Smooth muscle cell (in vitro differentiated cells): Measurements from ENCODE around the gene IGF2BP3. TPM values are rescaled to one million over a fixed set of nuclear protein-coding genes. Genes with fewer than 3 reads are reported as not detected.

Experiments
- DNase-seq: peaks from one replicate; lab custom pipeline; 2025; ENCODE audit not compliant: unreplicated experiment; lab: John Stamatoyannopoulos, UW
- H2AFZ ChIP-seq: fragments of 200-600 bp; sonication (generic); 2 replicates; pipeline ENCODE4 v1.6.0; 2016; ENCODE audit warnings: antibody characterized with exemption, low read depth, mild to moderate bottlenecking
- H3F3A ChIP-seq: fragments of 200-600 bp; sonication (generic); 2 replicates; pipeline ENCODE4 v1.6.0; 2017; ENCODE audit warnings: antibody characterized with exemption, low read depth
- H3K27ac ChIP-seq: fragments of 200-600 bp; sonication (generic); 2 replicates; pipeline ENCODE4 v1.5.1; 2016; ENCODE audit warnings: low read depth, mild to moderate bottlenecking
- H3K27me3 ChIP-seq: fragments of 200-600 bp; sonication (generic); 2 replicates; pipeline ENCODE4 v1.6.1; 2016; ENCODE audit warnings: low read depth, mild to moderate bottlenecking
- H3K36me3 ChIP-seq: fragments of 200-600 bp; sonication (generic); 2 replicates; pipeline ENCODE4 v1.5.1; 2016; ENCODE audit warnings: low read depth
- H3K4me1 ChIP-seq: fragments of 200-600 bp; sonication (generic); 2 replicates; pipeline ENCODE4 v1.5.1; 2016; ENCODE audit warnings: low read depth
- H3K4me2 ChIP-seq: fragments of 200-600 bp; sonication (generic); 2 replicates; pipeline ENCODE4 v1.6.0; 2016; ENCODE audit warnings: mild to moderate bottlenecking
- H3K4me3 ChIP-seq: fragments of 200-600 bp; sonication (generic); 2 replicates; pipeline ENCODE4 v1.5.1; 2016; ENCODE audit warnings: mild to moderate bottlenecking
- H3K79me2 ChIP-seq: fragments of 200-600 bp; sonication (generic); 2 replicates; pipeline ENCODE4 v1.6.0; 2016; ENCODE audit warnings: low read depth, mild to moderate bottlenecking
- H3K9ac ChIP-seq: fragments of 200-600 bp; sonication (generic); 2 replicates; pipeline ENCODE4 v1.6.0; 2016; ENCODE audit warnings: low read depth
- H3K9me3 ChIP-seq: fragments of 200-600 bp; sonication (generic); replicated peaks from 2 replicates; pipeline ENCODE4 v1.5.1; 2016; ENCODE audit warnings: low read depth
- H4K20me1 ChIP-seq: fragments of 200-600 bp; sonication (generic); 2 replicates; pipeline ENCODE4 v1.6.0; 2016; ENCODE audit warnings: low read depth
- CTCF ChIP-seq: fragments of 200-600 bp; sonication (generic); IDR thresholded peaks from 2 replicates; pipeline ENCODE4 v1.5.1; 2017; ENCODE audit warnings: borderline replicate concordance, mild to moderate bottlenecking, antibody characterized with exemption; ENCODE audit not compliant: insufficient read depth, poor library complexity, severe bottlenecking
- WGBS: methylation state at CpG from one replicate; pipeline ENCODE4 v1.1.7; 2016; ENCODE audit warnings: low lambda C conversion rate; 5-methylcytosine and 5-hydroxymethylcytosine counted together
- polyA plus RNA-seq: library from polyadenylated mRNA; unstranded; fragments of >200 nt; fragmentation: Nextera tagmentation; extraction: Ambion mirVana; gene quantifications from 2 replicates; pipeline ENCODE4 v1.2.1, GENCODE V29; 2016
- total RNA-seq: library from RNA; depleted of rRNA; stranded (reverse); fragments of >200 nt; gene quantifications from 2 replicates; pipeline ENCODE4 v1.2.3, GENCODE V29; 2014

The IGF2BP3 gene
- total and polyA plus RNA-seq, 2 experiments from 2014 or later, result 7.9 to 35.2 TPM

- Histone ChIP-seq H3K27me3 (no peaks in the 10 kb centered on the region), H3K4me2 (no peak overlapping the region), H3K27ac (no peak overlapping the region), H3K79me2 (no peaks in the 10 kb centered on the region), H3F3A (no peaks in the 10 kb centered on the region), H3K9me3 (no peaks in the 10 kb centered on the region), H3K36me3 (no peaks in the 10 kb centered on the region), H3K9ac (no peak overlapping the region), H3K4me3 (no peak overlapping the region), H3K4me1 (no peaks in the 10 kb centered on the region), H4K20me1 (no peaks in the 10 kb centered on the region), H2AFZ (no peak overlapping the region)
- 88% methylated on average over 3 of the region's 3 CpGs for WGBS
- no peak for TF ChIP-seq CTCF
- no peak for DNase-seq
Measured at GRCh38 chr7:23291957-23292560, 178.2 kb downstream of the IGF2BP3 start.

GRCh38 chr7:23290993-23291392 lies 179.3 kb downstream of the IGF2BP3 start:
- Histone ChIP-seq H3K79me2 (no peaks in the 10 kb centered on the region), H3K4me1 (no peaks in the 10 kb centered on the region), H3K4me2 (no peak overlapping the region), H3K9ac (no peak overlapping the region), H3K27me3 (no peaks in the 10 kb centered on the region), H3K36me3 (no peaks in the 10 kb centered on the region), H3K9me3 (no peaks in the 10 kb centered on the region), H4K20me1 (no peaks in the 10 kb centered on the region), H3K27ac (no peak overlapping the region), H2AFZ (no peak overlapping the region), H3K4me3 (no peak overlapping the region), H3F3A (no peaks in the 10 kb centered on the region)
- no peak for TF ChIP-seq CTCF
- no peak for DNase-seq
- WGBS, result 96% methylated on average over 9 of the region's 9 CpGs

GRCh38 chr7:23287612-23288011 lies 182.7 kb downstream of the IGF2BP3 start:
- Histone ChIP-seq H3K9me3 (no peaks in the 10 kb centered on the region), H3K79me2 (no peaks in the 10 kb centered on the region), H3F3A (no peaks in the 10 kb centered on the region), H3K27me3 (no peaks in the 10 kb centered on the region), H3K4me3 (no peak overlapping the region), H3K4me1 (no peaks in the 10 kb centered on the region), H4K20me1 (no peaks in the 10 kb centered on the region), H3K36me3 (no peaks in the 10 kb centered on the region), H3K27ac (no peak overlapping the region), H3K9ac (no peak overlapping the region), H3K4me2 (no peak overlapping the region), H2AFZ (no peak overlapping the region)
- WGBS, result 93% methylated on average over 5 of the region's 5 CpGs
- no peak for TF ChIP-seq CTCF
- no peak for DNase-seq
